H9 (cell line): ENCODE results near the gene RSBN1L. TPM values are rescaled to one million over a fixed set of nuclear protein-coding genes. Genes with fewer than 3 reads are reported as not detected.

Source experiments
- DNase-seq: peaks from one replicate; pipeline ENCODE4 v3.0.0-alpha.2; 2017
- H2AFZ ChIP-seq: one replicate; pipeline ENCODE4 v1.6.1; 2013; ENCODE audit warnings: mild to moderate bottlenecking, low read length, control low read depth, moderate library complexity
- H2AK5ac ChIP-seq: 2 replicates; pipeline ENCODE4 v1.6.1; 2013; ENCODE audit warnings: low read length, control low read depth, mixed read lengths; ENCODE audit not compliant: insufficient read length
- H2BK120ac ChIP-seq: one replicate; pipeline ENCODE4 v1.6.1; 2013; ENCODE audit warnings: low read depth, mild to moderate bottlenecking, low read length, control low read depth, inconsistent platforms; ENCODE audit not compliant: poor library complexity, severe bottlenecking
- H2BK12ac ChIP-seq: 2 replicates; pipeline ENCODE4 v1.6.1; 2013; ENCODE audit warnings: low read length, control low read depth, mixed read lengths, low read depth; ENCODE audit not compliant: insufficient read length
- H2BK15ac ChIP-seq: 2 replicates; pipeline ENCODE4 v1.6.1; 2013; ENCODE audit warnings: low read depth, low read length, control low read depth
- H2BK20ac ChIP-seq: one replicate; pipeline ENCODE4 v1.6.1; 2013; ENCODE audit warnings: low read depth, mild to moderate bottlenecking, low read length, control low read depth, inconsistent platforms; ENCODE audit not compliant: poor library complexity, severe bottlenecking
- H2BK5ac ChIP-seq: 2 replicates; pipeline ENCODE4 v1.6.1; 2013; ENCODE audit warnings: low read length, control low read depth, mixed read lengths; ENCODE audit not compliant: insufficient read length
- H3K14ac ChIP-seq: 2 replicates; pipeline ENCODE4 v1.6.1; 2013; ENCODE audit warnings: low read length, control low read depth; ENCODE audit not compliant: insufficient read depth
- H3K18ac ChIP-seq: 2 replicates; pipeline ENCODE4 v1.6.1; 2013; ENCODE audit warnings: low read depth, mild to moderate bottlenecking, mixed read lengths, low read length, control low read depth; ENCODE audit not compliant: insufficient read length
- H3K23ac ChIP-seq: 2 replicates; pipeline ENCODE4 v1.6.1; 2013; ENCODE audit warnings: low read length, control low read depth, mixed read lengths, low read depth; ENCODE audit not compliant: insufficient read length
- H3K23me2 ChIP-seq: 2 replicates; pipeline ENCODE4 v1.6.1; 2013; ENCODE audit warnings: low read depth, mild to moderate bottlenecking, mixed read lengths, low read length, control low read depth; ENCODE audit not compliant: insufficient read length, poor library complexity, severe bottlenecking
- H3K27ac ChIP-seq: 2 replicates; pipeline ENCODE4 v1.5.1; 2013; ENCODE audit warnings: low read length, control low read depth, mixed read lengths, low read depth; ENCODE audit not compliant: insufficient read length
- H3K27me3 ChIP-seq: 2 replicates; pipeline ENCODE4 v1.6.1; 2013; ENCODE audit warnings: low read length, control low read depth, inconsistent platforms; ENCODE audit not compliant: insufficient read depth
- H3K4ac ChIP-seq: 2 replicates; pipeline ENCODE4 v1.6.1; 2013; ENCODE audit warnings: low read depth, mild to moderate bottlenecking, control low read depth, inconsistent platforms, low read length, moderate library complexity
- H3K4me1 ChIP-seq: 2 replicates; pipeline ENCODE4 v1.6.1; 2013; ENCODE audit warnings: low read length, control low read depth, inconsistent platforms; ENCODE audit not compliant: insufficient read depth
- H3K4me2 ChIP-seq: 2 replicates; pipeline ENCODE4 v1.6.1; 2013; ENCODE audit warnings: low read length, control low read depth, mixed read lengths; ENCODE audit not compliant: insufficient read length, insufficient read depth
- H3K56ac ChIP-seq: 2 replicates; pipeline ENCODE4 v1.6.1; 2013; ENCODE audit warnings: low read depth, mild to moderate bottlenecking, mixed read lengths, low read length, control low read depth; ENCODE audit not compliant: insufficient read length
- H3K79me1 ChIP-seq: 2 replicates; pipeline ENCODE4 v1.6.1; 2013; ENCODE audit warnings: low read depth, mild to moderate bottlenecking, moderate library complexity, low read length, control low read depth, inconsistent platforms; ENCODE audit not compliant: insufficient read depth, poor library complexity, severe bottlenecking
- H3K79me2 ChIP-seq: 2 replicates; pipeline ENCODE4 v1.6.1; 2013; ENCODE audit warnings: low read length, control low read depth, inconsistent platforms; ENCODE audit not compliant: insufficient read depth
- H3K9ac ChIP-seq: 2 replicates; pipeline ENCODE4 v1.6.1; 2013; ENCODE audit warnings: low read length, control low read depth, mixed read lengths; ENCODE audit not compliant: insufficient read length; ENCODE audit errors: extremely low read depth
- H3K9me3 ChIP-seq: one replicate; pipeline ENCODE4 v1.6.1; 2013; ENCODE audit warnings: low read depth, low read length, inconsistent platforms; ENCODE audit not compliant: control insufficient read depth
- H3T11ph ChIP-seq: one replicate; pipeline ENCODE4 v1.6.1; 2013; ENCODE audit warnings: mild to moderate bottlenecking, low read length, control low read depth, inconsistent platforms
- H4K20me1 ChIP-seq: one replicate; pipeline ENCODE4 v1.6.1; 2013; ENCODE audit not compliant: control insufficient read depth, insufficient read length, insufficient read depth
- H4K5ac ChIP-seq: 2 replicates; pipeline ENCODE4 v1.6.1; 2013; ENCODE audit warnings: low read depth, mild to moderate bottlenecking, mixed read lengths, low read length, control low read depth; ENCODE audit not compliant: insufficient read length
- H4K8ac ChIP-seq: replicated peaks from 2 replicates; pipeline ENCODE4 v1.6.1; 2013; ENCODE audit warnings: low read length, control low read depth, mixed read lengths, low read depth; ENCODE audit not compliant: insufficient read length
- H4K91ac ChIP-seq: 2 replicates; pipeline ENCODE4 v1.6.1; 2013; ENCODE audit warnings: low read depth, mild to moderate bottlenecking, moderate library complexity, mixed read lengths, low read length, control low read depth; ENCODE audit not compliant: insufficient read length
- H3K27ac Mint-ChIP-seq, 3 experiments: 2 replicates in 2 of 3; 3 replicates in 1 of 3; pipeline ENCODE4 v1.8.0; 2020 to 2021; ENCODE audit warnings: mixed read lengths in 3 of 3, mild to moderate bottlenecking in 1 of 3, moderate library complexity in 1 of 3
- H3K27me3 Mint-ChIP-seq: 2 replicates; pipeline ENCODE4 v1.8.0; 2021; ENCODE audit warnings: low read depth, mild to moderate bottlenecking, moderate library complexity, mixed read lengths
- H3K36me3 Mint-ChIP-seq, 3 experiments: 2 replicates in 2 of 3; 3 replicates in 1 of 3; pipeline ENCODE4 v1.8.0; 2020 to 2021; ENCODE audit warnings: low read depth in 3 of 3, mixed read lengths in 3 of 3; ENCODE audit not compliant: insufficient read depth in 1 of 3
- H3K4me1 Mint-ChIP-seq, 2 experiments: 2 replicates each; pipeline ENCODE4 v1.8.0; 2020; ENCODE audit warnings: mixed read lengths in 2 of 2
- H3K4me3 Mint-ChIP-seq, 2 experiments: 2 replicates in 1 of 2; 3 replicates in 1 of 2; pipeline ENCODE4 v1.8.0; 2020 to 2021; ENCODE audit warnings: mild to moderate bottlenecking in 2 of 2, mixed read lengths in 2 of 2, moderate library complexity in 1 of 2
- H3K9me3 Mint-ChIP-seq, 2 experiments: 2 replicates in 1 of 2; 3 replicates in 1 of 2; pipeline ENCODE4 v1.8.0; 2020; ENCODE audit warnings: mild to moderate bottlenecking in 2 of 2, mixed read lengths in 2 of 2, moderate library complexity in 1 of 2
- CTCF ChIP-seq: fragments of 200-600 bp; sonication (generic); conservative IDR thresholded peaks from 3 replicates; pipeline ENCODE4 v1.8.0; 2021; ENCODE audit warnings: antibody characterized with exemption, mild to moderate bottlenecking
- WGBS: extraction: QIAGEN DNeasy Blood & Tissue Kit; methylation state at CpG from one replicate; pipeline ENCODE4 v1.1.7; 2013; ENCODE audit warnings: missing lambda C conversion rate, low lambda C conversion rate, mixed read lengths; ENCODE audit not compliant: insufficient read length; ENCODE audit errors: extremely low coverage; 5-methylcytosine and 5-hydroxymethylcytosine counted together
- total RNA-seq: library from RNA; stranded (reverse); gene quantifications from 2 replicates; pipeline ENCODE4 v1.2.1, GENCODE V29; 2021

Gene RSBN1L
- total RNA-seq, 1 experiment from 2014 or later, result 20.6 TPM

- H3K79me2 ChIP-seq, result no peaks in the 10 kb centered on the region
- Mint-ChIP-seq H3K4me1 (peaks cover 5 to 6% of the 10 kb centered on the region in 2 experiments), H3K9me3 (peaks cover 9 to 13% of the 10 kb centered on the region in 2 experiments; a peak in 4 of 5 replicates), H3K4me3 (no peak overlapping the region), H3K27me3 (no peaks in the 10 kb centered on the region), H3K27ac (0 out of 7 replicates have a peak overlapping the region, but pooled peaks of 1 of the 3 experiments have one; percentile 7), H3K36me3 (peaks cover 18 to 23% (median 20%) of the 10 kb centered on the region in 3 experiments; a peak in 6 of 7 replicates)
- H3K56ac ChIP-seq, result no peak overlapping the region
- no peak overlapping the region for H3K18ac ChIP-seq
- no peak overlapping the region for H4K8ac ChIP-seq
- H4K5ac ChIP-seq, result no peak overlapping the region
- no peak overlapping the region for H2BK15ac ChIP-seq
- H3K4ac ChIP-seq, result no peak overlapping the region
- no peak overlapping the region for H2BK120ac ChIP-seq
- no peak overlapping the region for H3K27ac ChIP-seq
- no peaks in the 10 kb centered on the region for H4K20me1 ChIP-seq
- no CpG with 5 or more reads among the region's 2 CpGs for WGBS
- no peaks in the 10 kb centered on the region for H3K4me1 ChIP-seq
- H3K4me2 ChIP-seq, result no peak overlapping the region
- DNase-seq, result no peak
- no peak overlapping the region for H4K91ac ChIP-seq
- no peaks in the 10 kb centered on the region for H3K23me2 ChIP-seq
- no peaks in the 10 kb centered on the region for H3K9me3 ChIP-seq
- H2AFZ ChIP-seq, result no peak overlapping the region
- no peak overlapping the region for H3K23ac ChIP-seq
- no peak overlapping the region for H2AK5ac ChIP-seq
- H3T11ph ChIP-seq, result no peak overlapping the region
- no peak overlapping the region for H2BK12ac ChIP-seq
- H2BK20ac ChIP-seq, result no peak overlapping the region
- no peaks in the 10 kb centered on the region for H3K27me3 ChIP-seq
- H3K9ac ChIP-seq, result no peak overlapping the region
- no peak for TF ChIP-seq CTCF
- H2BK5ac ChIP-seq, result no peak overlapping the region
- no peaks in the 10 kb centered on the region for H3K79me1 ChIP-seq
- no peak overlapping the region for H3K14ac ChIP-seq
Observed at GRCh38 chr7:77788327-77788902, 92.2 kb downstream of the RSBN1L start.
